ENCODE results near the gene NAPEPLD.
"Not testable (repeated sequence)": the region's sequence is repeated elsewhere in the genome, so short reads cannot be mapped to it uniquely, and the experiment has no call there.

Gene NAPEPLD

GRCh38 chr7:103148994-103149807 lies at the start of gene NAPEPLD:
Gene NAPEPLD, minus strand, starts transcription at chr7:103149099. Its CDS starts 20,323 bp downstream, at chr7:103128776.
- DNase-seq (ENCODE audit: extremely low read depth, low read depth), result peak; percentile 46
- H3K4me3 ChIP-seq (replicated peaks; ENCODE audit: low read depth, low read length), result peak within 1 kb of the TSS; percentile 65
- no peak for TF ChIP-seq CTCF (IDR thresholded peaks at IDR 0.05; ENCODE audit: low read depth, low read length, missing control alignments)

DNA sequence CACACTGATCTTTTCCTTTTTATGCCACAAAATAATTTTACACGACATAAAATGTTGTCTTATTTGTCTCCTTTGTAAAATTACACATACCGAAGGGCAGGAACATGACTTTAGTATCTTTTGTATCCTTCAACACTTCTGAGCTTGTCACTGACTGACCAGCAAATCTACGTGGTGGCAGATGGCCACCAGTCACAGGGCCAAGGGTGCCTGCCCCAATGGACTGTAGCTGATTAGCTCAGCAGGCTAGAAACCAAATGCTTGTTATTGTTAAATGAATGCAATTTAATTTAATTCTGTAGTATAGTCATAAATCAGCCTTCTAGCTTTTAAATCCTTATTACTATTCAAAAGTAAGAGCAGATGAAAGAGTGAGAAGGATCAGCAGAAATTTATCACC lies 49.2 kb upstream of the NAPEPLD start:
- H3K4me3 ChIP-seq (replicated peaks; ENCODE audit: low read depth, low read length); DNase-seq (ENCODE audit: extremely low read depth, low read depth): not testable (repeated sequence)

- not testable (repeated sequence) for H3K4me3 ChIP-seq (replicated peaks; ENCODE audit: low read depth, low read length); DNase-seq (ENCODE audit: extremely low read depth, low read depth)
These were observed 46.5 kb upstream of the NAPEPLD start for GRCh38 chr7:103195364-103195763.

- H3K4me3 ChIP-seq (replicated peaks; ENCODE audit: low read depth, low read length); DNase-seq (ENCODE audit: extremely low read depth, low read depth): not testable (repeated sequence)
These were observed 23.7 kb upstream of the NAPEPLD start for GRCh38 chr7:103172415-103173146.

GRCh38 chr7:103171695-103172414 lies 23.0 kb upstream of the NAPEPLD start:
- not testable (repeated sequence) for H3K4me3 ChIP-seq (replicated peaks; ENCODE audit: low read depth, low read length); DNase-seq (ENCODE audit: extremely low read depth, low read depth)

DNA sequence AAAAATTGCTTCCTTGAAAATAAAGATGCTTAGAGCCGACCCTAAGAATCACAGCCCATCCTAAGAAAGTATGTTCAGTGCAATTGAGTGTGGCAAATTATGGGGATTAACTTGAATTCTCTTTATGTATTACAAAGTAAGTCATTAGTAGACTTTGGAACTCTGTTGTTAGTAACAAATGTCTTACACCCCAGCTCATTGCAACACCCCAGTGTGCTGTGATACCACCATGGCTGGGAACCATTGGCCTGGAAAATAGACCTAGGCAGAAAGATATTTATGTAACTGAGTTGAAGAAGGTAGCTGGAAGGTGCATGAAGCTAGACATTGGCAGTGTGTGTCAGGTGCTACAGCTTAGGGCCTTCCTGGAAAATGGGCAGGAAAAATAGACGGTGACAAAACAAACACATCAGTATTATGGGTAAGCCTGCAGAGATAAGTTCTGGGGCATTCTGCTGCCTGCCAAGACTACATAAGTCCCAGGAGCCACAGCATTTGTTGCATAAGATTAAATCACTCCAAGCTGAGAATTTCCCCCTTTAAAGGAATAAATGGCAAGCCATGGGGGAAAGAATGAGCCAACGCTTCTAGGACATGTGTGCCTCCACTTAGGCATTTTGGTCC lies 18.1 kb upstream of the NAPEPLD start:
- not testable (repeated sequence) for DNase-seq (ENCODE audit: extremely low read depth, low read depth)

GRCh38 chr7:103163087-103163825 lies 14.4 kb upstream of the NAPEPLD start:
- not testable (repeated sequence) for DNase-seq (ENCODE audit: extremely low read depth, low read depth)

More for the DNA sequence above, 18.1 kb upstream of the NAPEPLD start:
- not testable (repeated sequence) for H3K4me3 ChIP-seq (replicated peaks; ENCODE audit: low read depth, low read length)

GRCh38 chr7:103162641-103163040 lies 13.7 kb upstream of the NAPEPLD start:
- not testable (repeated sequence) for DNase-seq (ENCODE audit: extremely low read depth, low read depth); H3K4me3 ChIP-seq (replicated peaks; ENCODE audit: low read depth, low read length)

More at GRCh38 chr7:103163087-103163825, 14.4 kb upstream of the NAPEPLD start:
- not testable (repeated sequence) for H3K4me3 ChIP-seq (replicated peaks; ENCODE audit: low read depth, low read length)

- DNase-seq (ENCODE audit: extremely low read depth, low read depth); H3K4me3 ChIP-seq (replicated peaks; ENCODE audit: low read depth, low read length): not testable (repeated sequence)
These were observed 13.2 kb upstream of the NAPEPLD start for GRCh38 chr7:103161998-103162616.

DNA sequence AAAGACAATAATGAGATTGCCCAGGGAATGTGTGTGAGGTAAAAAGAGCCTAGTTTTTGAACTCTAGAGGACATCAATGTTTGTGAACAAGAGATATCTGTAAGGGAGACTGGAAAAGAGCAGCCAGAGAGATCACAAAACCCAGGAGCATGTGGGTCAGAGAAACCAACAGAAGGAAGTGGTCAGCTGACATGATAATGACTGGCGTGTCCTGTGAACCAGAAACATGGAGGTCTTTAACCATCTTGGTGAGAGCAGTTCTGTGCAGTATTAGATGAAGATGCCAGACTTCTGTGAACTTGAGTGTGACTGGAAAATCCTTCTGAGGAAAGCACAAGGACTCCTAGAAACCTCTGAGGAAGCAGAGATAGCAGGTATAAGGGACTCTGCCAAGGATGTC lies 10.2 kb upstream of the NAPEPLD start:
- not testable (repeated sequence) for H3K4me3 ChIP-seq (replicated peaks; ENCODE audit: low read depth, low read length); DNase-seq (ENCODE audit: extremely low read depth, low read depth)

GRCh38 chr7:103155331-103156024 lies 6.6 kb upstream of the NAPEPLD start:
- not testable (repeated sequence) for H3K4me3 ChIP-seq (replicated peaks; ENCODE audit: low read depth, low read length); DNase-seq (ENCODE audit: extremely low read depth, low read depth)

Data from HFF-Myc (cell line).